HepG2 (cell line): ENCODE results near the gene SCUBE1. TPM values are rescaled to one million over a fixed set of nuclear protein-coding genes. Genes with fewer than 3 reads are reported as not detected.
A peak's percentile ranks its signal among the peaks of the same experiment; 100 is the strongest.

ENCODE experiments used
- AFF4 ChIP-seq: sonication (generic); formaldehyde crosslinking; IDR thresholded peaks from 2 replicates; pipeline ENCODE4 v1.4.0; 2020; ENCODE audit warnings: missing genetic modification reagents
- ARNT ChIP-seq: fragments of 450-650 bp; IDR thresholded peaks from 2 replicates; pipeline ENCODE4 v1.6.1; 2017
- CBX2 ChIP-seq, 2 experiments: fragments of 200-600 bp in 1 of 2; sonication (generic); formaldehyde crosslinking in 1 of 2; IDR thresholded peaks; 2 replicates each; pipeline versions ENCODE4 v1.7.0 to v1.8.1; 2018 to 2022; ENCODE audit warnings: low read depth in 2 of 2, low read length in 1 of 2, mild to moderate bottlenecking in 1 of 2, missing genetic modification reagents in 1 of 2
- CBX5 ChIP-seq: sonication (generic); formaldehyde crosslinking; IDR thresholded peaks from 2 replicates; pipeline ENCODE4 v1.4.0; 2020; ENCODE audit warnings: missing genetic modification reagents, borderline replicate concordance
- CC2D1A ChIP-seq: sonication (generic); formaldehyde crosslinking; IDR thresholded peaks from 2 replicates; pipeline ENCODE4 v1.8.1; 2023; ENCODE audit warnings: mild to moderate bottlenecking, missing genetic modification reagents
- E2F1 ChIP-seq: sonication (generic); formaldehyde crosslinking; IDR thresholded peaks from 2 replicates; pipeline ENCODE4 v1.5.0; 2020; ENCODE audit warnings: missing genetic modification reagents
- HOXD1 ChIP-seq: sonication (generic); formaldehyde crosslinking; IDR thresholded peaks from 2 replicates; pipeline ENCODE4 v1.5.0; 2020; ENCODE audit warnings: missing genetic modification reagents
- MAFG ChIP-seq: sonication (generic); formaldehyde crosslinking; IDR thresholded peaks from 2 replicates; pipeline ENCODE4 v1.5.1; 2020; ENCODE audit warnings: mild to moderate bottlenecking, missing genetic modification reagents
- NR2F6 ChIP-seq, 2 experiments: IDR thresholded peaks; 2 replicates each; pipeline ENCODE4 v1.6.1; 2016; ENCODE audit warnings: antibody characterized with exemption in 1 of 2, mild to moderate bottlenecking in 1 of 2
- ONECUT2 ChIP-seq: sonication (generic); formaldehyde crosslinking; IDR thresholded peaks from 2 replicates; pipeline ENCODE4 v1.4.0; 2020; ENCODE audit warnings: missing genetic modification reagents
- PHF21A ChIP-seq: sonication (generic); formaldehyde crosslinking; IDR thresholded peaks from 2 replicates; pipeline ENCODE4 v1.5.0; 2020; ENCODE audit warnings: mild to moderate bottlenecking, missing genetic modification reagents
- PHF5A ChIP-seq: IDR thresholded peaks from one replicate; pipeline ENCODE4 v1.6.1; 2018; ENCODE audit warnings: low read depth, missing genetic modification reagents; ENCODE audit not compliant: unreplicated experiment
- RFX5 ChIP-seq: IDR thresholded peaks from 2 replicates; pipeline ENCODE4 v1.6.1; 2011; ENCODE audit warnings: low read depth, low read length, improper control_type of control experiment
- SRY ChIP-seq: sonication (generic); formaldehyde crosslinking; IDR thresholded peaks from 2 replicates; pipeline ENCODE4 v1.8.0; 2022; ENCODE audit warnings: mild to moderate bottlenecking, missing genetic modification reagents
- ZNF251 ChIP-seq: sonication (generic); formaldehyde crosslinking; IDR thresholded peaks from 2 replicates; pipeline ENCODE4 v1.9.0; 2021; ENCODE audit warnings: mild to moderate bottlenecking, missing genetic modification reagents
- ZNF513 ChIP-seq: sonication (generic); formaldehyde crosslinking; conservative IDR thresholded peaks from 2 replicates; pipeline ENCODE4 v1.5.0; 2020; ENCODE audit warnings: missing genetic modification reagents
- ZNF580 ChIP-seq: IDR thresholded peaks from 2 replicates; pipeline ENCODE4 v1.6.1; 2016; ENCODE audit warnings: low read depth, borderline replicate concordance
- ZNF839 ChIP-seq: sonication (generic); formaldehyde crosslinking; IDR thresholded peaks from 2 replicates; pipeline ENCODE4 v1.4.0; 2020; ENCODE audit warnings: missing genetic modification reagents, mild to moderate bottlenecking, borderline replicate concordance
- ZNF883 ChIP-seq: sonication (generic); formaldehyde crosslinking; IDR thresholded peaks from 2 replicates; pipeline ENCODE4 v1.5.1; 2020; ENCODE audit warnings: mild to moderate bottlenecking, missing genetic modification reagents; ENCODE audit errors: not compliant biosample characterization
- polyA plus RNA-seq, 8 experiments: library from polyadenylated mRNA; depleted of rRNA in 3 of 8; stranded (reverse) in 7 of 8; unstranded in 1 of 8; fragments of >200 nt; fragmentation: Illumina TruSeq in 4 of 8; extraction: Trizol in 4 of 8; gene quantifications; 2 replicates each; pipeline versions ENCODE4 v1.2.1 to v1.2.3, GENCODE V29; 2011 to 2016; ENCODE audit warnings: low read depth in 4 of 8, missing spikeins in 1 of 8, mixed read lengths in 1 of 8; ENCODE audit not compliant: insufficient read depth in 1 of 8
- total RNA-seq, 5 experiments: library from RNA; depleted of rRNA; stranded (reverse); fragments of >200 nt; fragmentation: Illumina TruSeq; extraction: Trizol; gene quantifications; 2 replicates each; pipeline ENCODE4 v1.2.3, GENCODE V29; 2016; ENCODE audit warnings: low read depth in 1 of 5
- TF ChIP-seq, protein P1 (sequence below): sonication (generic); formaldehyde crosslinking; IDR thresholded peaks from 2 replicates; pipeline ENCODE4 v1.5.0; 2020; ENCODE audit warnings: mild to moderate bottlenecking, missing genetic modification reagents
- TF ChIP-seq, protein P2 (sequence below): IDR thresholded peaks from 2 replicates; pipeline ENCODE4 v1.6.1; 2012; ENCODE audit warnings: inconsistent platforms

The SCUBE1 gene
- total and polyA plus RNA-seq, 2 of the 13 experiments (the other 11 are each of a cell fraction or from before 2014, with no cell fraction given), result under 0.01 to 0.05 TPM

- TF ChIP-seq AFF4 (CRISPR knock-in tag) (no peak), ONECUT2 (CRISPR knock-in tag) (no peak), RFX5 (no peak), MAFG (CRISPR knock-in tag) (peak; percentile 30; the same call in 1 of the 2 replicates), SRY (no peak), CC2D1A (no peak), PHF21A (0 out of 2 replicates have a peak, but pooled peaks have one; percentile 9), ARNT (no peak), ZNF251 (CRISPR knock-in tag) (no peak), ZNF580 (CRISPR knock-in tag) (no peak), ZNF839 (no peak), ZNF883 (no peak), PHF5A (CRISPR knock-in tag) (no peak), CBX5 (CRISPR knock-in tag) (no peak), E2F1 (CRISPR knock-in tag) (no peak), HOXD1 (no peak), ZNF513 (CRISPR knock-in tag) (no peak), CBX2 (IDR thresholded peaks at IDR 0.05; ENCODE audit: low read depth, low read length) (no peak), CBX2 (CRISPR knock-in tag; IDR thresholded peaks at IDR 0.05; ENCODE audit: low read depth) (no peak), NR2F6 (IDR thresholded peaks at IDR 0.05) (peak; percentile 55; the same call in 1 of the 2 replicates), NR2F6 (CRISPR knock-in tag; IDR thresholded peaks at IDR 0.05) (peak; percentile 45; the same call in 1 of the 2 replicates)
- TF ChIP-seq, protein P1, sequence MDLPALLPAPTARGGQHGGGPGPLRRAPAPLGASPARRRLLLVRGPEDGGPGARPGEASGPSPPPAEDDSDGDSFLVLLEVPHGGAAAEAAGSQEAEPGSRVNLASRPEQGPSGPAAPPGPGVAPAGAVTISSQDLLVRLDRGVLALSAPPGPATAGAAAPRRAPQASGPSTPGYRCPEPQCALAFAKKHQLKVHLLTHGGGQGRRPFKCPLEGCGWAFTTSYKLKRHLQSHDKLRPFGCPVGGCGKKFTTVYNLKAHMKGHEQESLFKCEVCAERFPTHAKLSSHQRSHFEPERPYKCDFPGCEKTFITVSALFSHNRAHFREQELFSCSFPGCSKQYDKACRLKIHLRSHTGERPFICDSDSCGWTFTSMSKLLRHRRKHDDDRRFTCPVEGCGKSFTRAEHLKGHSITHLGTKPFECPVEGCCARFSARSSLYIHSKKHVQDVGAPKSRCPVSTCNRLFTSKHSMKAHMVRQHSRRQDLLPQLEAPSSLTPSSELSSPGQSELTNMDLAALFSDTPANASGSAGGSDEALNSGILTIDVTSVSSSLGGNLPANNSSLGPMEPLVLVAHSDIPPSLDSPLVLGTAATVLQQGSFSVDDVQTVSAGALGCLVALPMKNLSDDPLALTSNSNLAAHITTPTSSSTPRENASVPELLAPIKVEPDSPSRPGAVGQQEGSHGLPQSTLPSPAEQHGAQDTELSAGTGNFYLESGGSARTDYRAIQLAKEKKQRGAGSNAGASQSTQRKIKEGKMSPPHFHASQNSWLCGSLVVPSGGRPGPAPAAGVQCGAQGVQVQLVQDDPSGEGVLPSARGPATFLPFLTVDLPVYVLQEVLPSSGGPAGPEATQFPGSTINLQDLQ (CRISPR knock-in tag), result no peak
- TF ChIP-seq, protein P2, sequence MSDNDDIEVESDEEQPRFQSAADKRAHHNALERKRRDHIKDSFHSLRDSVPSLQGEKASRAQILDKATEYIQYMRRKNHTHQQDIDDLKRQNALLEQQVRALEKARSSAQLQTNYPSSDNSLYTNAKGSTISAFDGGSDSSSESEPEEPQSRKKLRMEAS, result no peak
Measured at GRCh38 chr22:43391306-43391705, 48.1 kb upstream of the SCUBE1 start (continued).
